ENCODE measurements around the gene NFKBIA. TPM values are rescaled to one million over a fixed set of nuclear protein-coding genes. Genes with fewer than 3 reads are reported as not detected.
"Not testable (repeated sequence)": the region's sequence is repeated elsewhere in the genome, so short reads cannot be mapped to it uniquely, and the experiment has no call there.

NFKBIA gene
- polyA plus RNA-seq, 1 donor (not counting 4 experiments of a cell fraction or from before 2014, with no cell fraction given) = 123 TPM

DNA sequence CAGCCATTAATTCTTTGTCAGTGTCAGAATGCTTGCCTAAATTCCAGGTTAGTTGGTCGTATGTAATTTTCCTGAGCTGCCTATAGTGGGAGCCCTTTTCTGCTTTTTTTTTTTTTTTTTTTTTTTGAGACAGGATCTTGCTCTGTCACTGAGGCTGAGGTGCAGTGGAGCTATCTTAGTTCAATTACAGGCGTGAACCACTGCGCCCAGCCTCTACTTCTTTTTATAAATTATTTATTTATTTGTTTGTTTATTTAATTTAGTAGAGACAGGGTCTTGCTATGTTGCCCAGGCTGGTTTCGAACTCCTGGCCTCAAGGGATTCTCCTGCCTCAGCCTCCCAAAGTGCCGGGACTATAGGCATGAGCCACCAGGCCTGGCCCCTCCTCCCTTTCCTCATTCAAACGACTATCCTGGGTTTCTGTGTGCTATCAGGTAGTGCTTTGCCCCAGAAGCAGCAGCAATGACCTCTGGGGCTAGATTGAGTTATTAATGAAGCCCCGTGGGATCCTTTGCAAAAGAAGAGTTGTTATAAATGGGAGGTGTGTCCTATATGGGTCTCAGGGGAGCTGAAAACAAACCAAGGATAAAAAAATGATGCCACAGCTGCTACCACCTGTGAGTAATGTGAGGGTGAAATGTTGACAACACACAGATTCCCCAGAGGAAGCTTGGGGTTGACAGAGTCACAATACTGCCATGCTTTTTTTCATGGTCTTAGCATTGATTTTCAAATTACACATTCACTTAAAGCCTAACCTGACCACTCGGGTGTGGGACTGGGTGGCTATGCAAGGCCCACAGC lies 34.6 kb upstream of the NFKBIA start:
- H2AFZ ChIP-seq (ENCODE audit: control insufficient read depth, low read length) = no peak overlapping the region
- H3K36me3 ChIP-seq (ENCODE audit: control insufficient read depth in 2 of 2, extremely low read depth in 1 of 2, insufficient read depth in 2 of 2, low read length in 2 of 2) = no peaks in the 10 kb centered on the region
- no peaks in the 10 kb centered on the region for H3K4me1 ChIP-seq (ENCODE audit: control insufficient read depth, extremely low read depth, insufficient read depth, low read length)
- no peak overlapping the region for H3K4me2 ChIP-seq (ENCODE audit: control insufficient read depth, extremely low read depth, insufficient read depth, low read depth, low read length)
- no peak overlapping the region for H3K9ac ChIP-seq (ENCODE audit: control insufficient read depth, extremely low read depth, insufficient read depth, low read length)
- TF ChIP-seq EZH2 (IDR thresholded peaks at IDR 0.05; ENCODE audit: low read length) (no peak), CTCF (optimal IDR thresholded peaks at IDR 0.05 in 1 of 3, IDR thresholded peaks at IDR 0.05 in 1 of 3, conservative IDR thresholded peaks at IDR 0.05 in 1 of 3; ENCODE audit: extremely low read depth in 1 of 3, insufficient read depth in 2 of 3, low read length in 3 of 3) (peak in 2 of 3 experiments; percentile 56 to 58)
- dilution Hi-C loops (cut with MboI; ENCODE audit: extremely low pct_ligation_motif_present, low sequenced_read_pairs) = no loop called here
- H3K4me3 ChIP-seq (ENCODE audit: control insufficient read depth in 2 of 3, extremely low read depth in 1 of 3, insufficient read depth in 2 of 3, low read depth in 1 of 3, low read length in 3 of 3) = no peak overlapping the region
- no peaks in the 10 kb centered on the region for H3K27me3 ChIP-seq (ENCODE audit: control insufficient read depth, extremely low read depth, insufficient read depth, low read length)
- H4K20me1 ChIP-seq (ENCODE audit: control insufficient read depth, extremely low read depth, insufficient read depth, low read length) = no peaks in the 10 kb centered on the region
- H3K27ac ChIP-seq (ENCODE audit: control insufficient read depth, insufficient read depth, low read length) = no peak overlapping the region
- no peaks in the 10 kb centered on the region for H3K9me3 ChIP-seq (ENCODE audit: control insufficient read depth, low read depth, low read length)
- H3K9me1 ChIP-seq (ENCODE audit: control insufficient read depth, extremely low read depth, insufficient read depth, low read length) = no peaks in the 10 kb centered on the region
- DNase-seq (ENCODE audit: low read depth, low spot score) (no peak), FAIRE-seq (no peak)
- no peaks in the 10 kb centered on the region for H3K79me2 ChIP-seq (ENCODE audit: control insufficient read depth, insufficient read depth, low read length)

GRCh38 chr14:35438492-35438891 lies 33.9 kb upstream of the NFKBIA start:
- H3K27ac ChIP-seq (ENCODE audit: control insufficient read depth, insufficient read depth, low read length); H3K9me3 ChIP-seq (ENCODE audit: control insufficient read depth, low read depth, low read length); H3K4me1 ChIP-seq (ENCODE audit: control insufficient read depth, extremely low read depth, insufficient read depth, low read length); H3K27me3 ChIP-seq (ENCODE audit: control insufficient read depth, extremely low read depth, insufficient read depth, low read length); DNase-seq (ENCODE audit: low read depth, low spot score); FAIRE-seq; dilution Hi-C loops (cut with MboI; ENCODE audit: extremely low pct_ligation_motif_present, low sequenced_read_pairs); H3K4me3 ChIP-seq (ENCODE audit: control insufficient read depth in 2 of 3, extremely low read depth in 1 of 3, insufficient read depth in 2 of 3, low read depth in 1 of 3, low read length in 3 of 3); H2AFZ ChIP-seq (ENCODE audit: control insufficient read depth, low read length); H3K4me2 ChIP-seq (ENCODE audit: control insufficient read depth, extremely low read depth, insufficient read depth, low read depth, low read length); H4K20me1 ChIP-seq (ENCODE audit: control insufficient read depth, extremely low read depth, insufficient read depth, low read length); H3K79me2 ChIP-seq (ENCODE audit: control insufficient read depth, insufficient read depth, low read length); H3K9me1 ChIP-seq (ENCODE audit: control insufficient read depth, extremely low read depth, insufficient read depth, low read length); H3K36me3 ChIP-seq (ENCODE audit: control insufficient read depth in 2 of 2, extremely low read depth in 1 of 2, insufficient read depth in 2 of 2, low read length in 2 of 2); H3K9ac ChIP-seq (ENCODE audit: control insufficient read depth, extremely low read depth, insufficient read depth, low read length): not testable (repeated sequence)

- no peak overlapping the region for H2AFZ ChIP-seq (ENCODE audit: control insufficient read depth, low read length)
- DNase-seq (ENCODE audit: low read depth, low spot score) (no peak), FAIRE-seq (no peak)
- no peak overlapping the region for H3K4me2 ChIP-seq (ENCODE audit: control insufficient read depth, extremely low read depth, insufficient read depth, low read depth, low read length)
- dilution Hi-C loops (cut with MboI; ENCODE audit: extremely low pct_ligation_motif_present, low sequenced_read_pairs) = no loop called here
- no peaks in the 10 kb centered on the region for H4K20me1 ChIP-seq (ENCODE audit: control insufficient read depth, extremely low read depth, insufficient read depth, low read length)
- H3K4me3 ChIP-seq (ENCODE audit: control insufficient read depth in 2 of 3, extremely low read depth in 1 of 3, insufficient read depth in 2 of 3, low read depth in 1 of 3, low read length in 3 of 3) = no peak overlapping the region
- no peaks in the 10 kb centered on the region for H3K36me3 ChIP-seq (ENCODE audit: control insufficient read depth in 2 of 2, extremely low read depth in 1 of 2, insufficient read depth in 2 of 2, low read length in 2 of 2)
- H3K9me1 ChIP-seq (ENCODE audit: control insufficient read depth, extremely low read depth, insufficient read depth, low read length) = no peaks in the 10 kb centered on the region
- H3K9me3 ChIP-seq (ENCODE audit: control insufficient read depth, low read depth, low read length) = no peaks in the 10 kb centered on the region
- H3K4me1 ChIP-seq (ENCODE audit: control insufficient read depth, extremely low read depth, insufficient read depth, low read length) = no peaks in the 10 kb centered on the region
- H3K27me3 ChIP-seq (ENCODE audit: control insufficient read depth, extremely low read depth, insufficient read depth, low read length) = no peaks in the 10 kb centered on the region
- TF ChIP-seq EZH2 (IDR thresholded peaks at IDR 0.05; ENCODE audit: low read length) (no peak), CTCF (optimal IDR thresholded peaks at IDR 0.05 in 1 of 3, IDR thresholded peaks at IDR 0.05 in 1 of 3, conservative IDR thresholded peaks at IDR 0.05 in 1 of 3; ENCODE audit: extremely low read depth in 1 of 3, insufficient read depth in 2 of 3, low read length in 3 of 3) (no peak)
- no peaks in the 10 kb centered on the region for H3K79me2 ChIP-seq (ENCODE audit: control insufficient read depth, insufficient read depth, low read length)
- no peak overlapping the region for H3K9ac ChIP-seq (ENCODE audit: control insufficient read depth, extremely low read depth, insufficient read depth, low read length)
- no peak overlapping the region for H3K27ac ChIP-seq (ENCODE audit: control insufficient read depth, insufficient read depth, low read length)
These were observed 30.6 kb upstream of the NFKBIA start for GRCh38 chr14:35435177-35435576.

Measured in keratinocyte (primary cell).